NT2/D1 (cell line): Measurements from ENCODE around the gene LZTS2.

Source experiments
- SUZ12 ChIP-seq: IDR thresholded peaks from 2 replicates; pipeline ENCODE4 v1.6.1; 2011; ENCODE audit not compliant: insufficient read length, insufficient read depth; ENCODE audit errors: extremely low read depth
- YY1 ChIP-seq: IDR thresholded peaks from 2 replicates; pipeline ENCODE4 v1.6.1; 2011; ENCODE audit not compliant: insufficient read length, insufficient read depth
- ZNF274 ChIP-seq: IDR thresholded peaks from 2 replicates; pipeline ENCODE4 v1.6.1; 2011; ENCODE audit warnings: mild to moderate bottlenecking, low read depth, low read length

DNA sequence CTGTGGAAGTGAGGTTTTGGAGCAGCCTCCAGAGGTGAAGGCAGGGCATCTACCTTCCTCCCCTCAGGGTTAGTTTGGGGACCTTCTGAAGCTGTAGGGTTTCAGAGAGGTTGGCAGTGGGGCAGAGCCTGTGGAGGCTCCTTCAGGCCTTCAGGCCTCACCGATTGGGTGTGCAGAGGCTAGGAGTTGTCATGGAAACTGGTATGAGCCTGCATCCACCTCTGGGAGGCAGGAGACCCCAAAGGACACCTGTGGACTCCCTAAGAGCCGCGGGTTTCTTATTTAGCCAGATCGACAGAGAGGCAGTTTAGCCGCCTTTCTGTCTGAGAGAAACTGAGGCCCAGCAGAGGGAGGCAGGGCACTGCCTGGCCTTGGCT is 2.0 kb downstream of the LZTS2 start:
- TF ChIP-seq ZNF274: no peak
- no peak for TF ChIP-seq SUZ12
- TF ChIP-seq YY1: no peak
